ENCODE data around the gene PARP1. TPM values are rescaled to one million over a fixed set of nuclear protein-coding genes. Genes with fewer than 3 reads are reported as not detected.

PARP1 gene
- total and polyA plus RNA-seq, 2 experiments from 2014 or later = 46.2 to 70.4 TPM

GRCh38 chr1:226397011-226397926 lies 10.6 kb downstream of the PARP1 start:
- Histone ChIP-seq H3K9me2 (ENCODE audit: insufficient read depth) (no peaks in the 10 kb centered on the region), H3K27ac (no peak overlapping the region), H3K4me2 (ENCODE audit: unreplicated experiment) (no peak overlapping the region), H4K20me1 (ENCODE audit: insufficient read depth) (peaks cover 5% of the 10 kb centered on the region; the same call in 1 of the 2 replicates), H3K27me3 (replicated peaks; ENCODE audit: insufficient read depth) (no peaks in the 10 kb centered on the region), H3K4me1 (ENCODE audit: insufficient read depth) (no peaks in the 10 kb centered on the region), H3F3A (ENCODE audit: insufficient read depth) (no peaks in the 10 kb centered on the region), H3K9ac (no peak overlapping the region), H3K4me3 (no peak overlapping the region), H3K36me3 (ENCODE audit: low read depth) (peaks cover 10% of the 10 kb centered on the region), H3K79me2 (ENCODE audit: insufficient read depth) (peaks cover 39% of the 10 kb centered on the region), H3K9me3 (ENCODE audit: low read depth) (no peaks in the 10 kb centered on the region), H2AFZ (no peak overlapping the region)
- DNase-seq = no peak
- WGBS, 2 experiments (ENCODE audit: low coverage in 1 of 2, low lambda C conversion rate in 2 of 2, missing lambda C conversion rate in 2 of 2) = 80 to 82% methylated on average over 8 of the region's 8 CpGs
- TF ChIP-seq EZH2phosphoT487 (IDR thresholded peaks at IDR 0.05; ENCODE audit: insufficient read depth, low read depth) (no peak), EZH2 (IDR thresholded peaks at IDR 0.05; ENCODE audit: insufficient read depth, poor library complexity, severe bottlenecking) (no peak)
- in situ Hi-C loops (cut with MboI) = no loop called here

- Histone ChIP-seq H3K9me3 (ENCODE audit: low read depth) (no peaks in the 10 kb centered on the region), H3K79me2 (ENCODE audit: insufficient read depth) (peaks cover 31% of the 10 kb centered on the region), H4K20me1 (ENCODE audit: insufficient read depth) (peaks cover 5% of the 10 kb centered on the region; the same call in 1 of the 2 replicates), H3K9me2 (ENCODE audit: insufficient read depth) (no peaks in the 10 kb centered on the region), H3K27me3 (replicated peaks; ENCODE audit: insufficient read depth) (no peaks in the 10 kb centered on the region), H3K4me3 (no peak overlapping the region), H3K9ac (no peak overlapping the region), H3K4me1 (ENCODE audit: insufficient read depth) (no peaks in the 10 kb centered on the region), H2AFZ (no peak overlapping the region), H3K36me3 (ENCODE audit: low read depth) (peaks cover under 1% of the 10 kb centered on the region; the same call in 1 of the 2 replicates), H3K27ac (no peak overlapping the region), H3K4me2 (ENCODE audit: unreplicated experiment) (no peak overlapping the region), H3F3A (ENCODE audit: insufficient read depth) (no peaks in the 10 kb centered on the region)
- no peak for DNase-seq
- no peak for TF ChIP-seq EZH2phosphoT487 (IDR thresholded peaks at IDR 0.05; ENCODE audit: insufficient read depth, low read depth)
- no peak for TF ChIP-seq EZH2 (IDR thresholded peaks at IDR 0.05; ENCODE audit: insufficient read depth, poor library complexity, severe bottlenecking)
- in situ Hi-C loops (cut with MboI) = no loop called here
- 96 to 98% methylated on average over 6 of the region's 6 CpGs for WGBS, 2 experiments (ENCODE audit: low coverage in 1 of 2, low lambda C conversion rate in 2 of 2, missing lambda C conversion rate in 2 of 2)
Measured at GRCh38 chr1:226395753-226396152, 12.1 kb downstream of the PARP1 start.

- Histone ChIP-seq H3K9ac (no peak overlapping the region), H3K4me2 (ENCODE audit: unreplicated experiment) (no peak overlapping the region), H3K36me3 (ENCODE audit: low read depth) (no peaks in the 10 kb centered on the region; the same call in 1 of the 2 replicates), H3K27me3 (replicated peaks; ENCODE audit: insufficient read depth) (no peaks in the 10 kb centered on the region), H3K79me2 (ENCODE audit: insufficient read depth) (peaks cover 23% of the 10 kb centered on the region), H3K27ac (no peak overlapping the region), H3K9me2 (ENCODE audit: insufficient read depth) (no peaks in the 10 kb centered on the region), H3K4me3 (no peak overlapping the region), H3F3A (ENCODE audit: insufficient read depth) (no peaks in the 10 kb centered on the region), H3K4me1 (ENCODE audit: insufficient read depth) (no peaks in the 10 kb centered on the region), H3K9me3 (ENCODE audit: low read depth) (no peaks in the 10 kb centered on the region), H4K20me1 (ENCODE audit: insufficient read depth) (peaks cover 5% of the 10 kb centered on the region; the same call in 1 of the 2 replicates), H2AFZ (no peak overlapping the region)
- DNase-seq = no peak
- in situ Hi-C loops (cut with MboI) = no loop called here
- WGBS, 2 experiments (ENCODE audit: low coverage in 1 of 2, low lambda C conversion rate in 2 of 2, missing lambda C conversion rate in 2 of 2) = 67 to 69% methylated on average over 5 of the region's 5 CpGs
- TF ChIP-seq EZH2phosphoT487 (IDR thresholded peaks at IDR 0.05; ENCODE audit: insufficient read depth, low read depth) (no peak), EZH2 (IDR thresholded peaks at IDR 0.05; ENCODE audit: insufficient read depth, poor library complexity, severe bottlenecking) (no peak)
Measured at GRCh38 chr1:226394462-226394861, 13.4 kb downstream of the PARP1 start.

- H3K9me2 ChIP-seq (ENCODE audit: insufficient read depth) = no peaks in the 10 kb centered on the region
- H3K4me2 ChIP-seq (ENCODE audit: unreplicated experiment) = no peak overlapping the region
- peaks cover 9% of the 10 kb centered on the region; the same call in 1 of the 2 replicates for H3K79me2 ChIP-seq (ENCODE audit: insufficient read depth)
- H3K4me3 ChIP-seq = no peak overlapping the region
- no peak for TF ChIP-seq EZH2 (IDR thresholded peaks at IDR 0.05; ENCODE audit: insufficient read depth, poor library complexity, severe bottlenecking)
- TF ChIP-seq EZH2phosphoT487 (IDR thresholded peaks at IDR 0.05; ENCODE audit: insufficient read depth, low read depth) = no peak
- no peaks in the 10 kb centered on the region for H3K9me3 ChIP-seq (ENCODE audit: low read depth)
- H3K36me3 ChIP-seq (ENCODE audit: low read depth) = no peaks in the 10 kb centered on the region; the same call in 1 of the 2 replicates
- no peaks in the 10 kb centered on the region for H3K4me1 ChIP-seq (ENCODE audit: insufficient read depth)
- no peaks in the 10 kb centered on the region for H3K27me3 ChIP-seq (replicated peaks; ENCODE audit: insufficient read depth)
- no peaks in the 10 kb centered on the region for H3F3A ChIP-seq (ENCODE audit: insufficient read depth)
- H2AFZ ChIP-seq = no peak overlapping the region
- in situ Hi-C loops (cut with MboI) = no loop called here
- no peak overlapping the region for H3K9ac ChIP-seq
- H3K27ac ChIP-seq = no peak overlapping the region
- peaks cover 5% of the 10 kb centered on the region; the same call in 1 of the 2 replicates for H4K20me1 ChIP-seq (ENCODE audit: insufficient read depth)
- DNase-seq = no peak
- 95 to 100% methylated on average over 3 of the region's 3 CpGs for WGBS, 2 experiments (ENCODE audit: low coverage in 1 of 2, low lambda C conversion rate in 2 of 2, missing lambda C conversion rate in 2 of 2)
Measured at GRCh38 chr1:226390681-226391080, 17.2 kb downstream of the PARP1 start.
